ENCODE data around the gene PRSS57. TPM values are rescaled to one million over a fixed set of nuclear protein-coding genes. Genes with fewer than 3 reads are reported as not detected.

PRSS57 gene
- total and polyA plus RNA-seq, 2 of the 4 experiments (the other 2 are of a cell fraction) = not detected

DNA sequence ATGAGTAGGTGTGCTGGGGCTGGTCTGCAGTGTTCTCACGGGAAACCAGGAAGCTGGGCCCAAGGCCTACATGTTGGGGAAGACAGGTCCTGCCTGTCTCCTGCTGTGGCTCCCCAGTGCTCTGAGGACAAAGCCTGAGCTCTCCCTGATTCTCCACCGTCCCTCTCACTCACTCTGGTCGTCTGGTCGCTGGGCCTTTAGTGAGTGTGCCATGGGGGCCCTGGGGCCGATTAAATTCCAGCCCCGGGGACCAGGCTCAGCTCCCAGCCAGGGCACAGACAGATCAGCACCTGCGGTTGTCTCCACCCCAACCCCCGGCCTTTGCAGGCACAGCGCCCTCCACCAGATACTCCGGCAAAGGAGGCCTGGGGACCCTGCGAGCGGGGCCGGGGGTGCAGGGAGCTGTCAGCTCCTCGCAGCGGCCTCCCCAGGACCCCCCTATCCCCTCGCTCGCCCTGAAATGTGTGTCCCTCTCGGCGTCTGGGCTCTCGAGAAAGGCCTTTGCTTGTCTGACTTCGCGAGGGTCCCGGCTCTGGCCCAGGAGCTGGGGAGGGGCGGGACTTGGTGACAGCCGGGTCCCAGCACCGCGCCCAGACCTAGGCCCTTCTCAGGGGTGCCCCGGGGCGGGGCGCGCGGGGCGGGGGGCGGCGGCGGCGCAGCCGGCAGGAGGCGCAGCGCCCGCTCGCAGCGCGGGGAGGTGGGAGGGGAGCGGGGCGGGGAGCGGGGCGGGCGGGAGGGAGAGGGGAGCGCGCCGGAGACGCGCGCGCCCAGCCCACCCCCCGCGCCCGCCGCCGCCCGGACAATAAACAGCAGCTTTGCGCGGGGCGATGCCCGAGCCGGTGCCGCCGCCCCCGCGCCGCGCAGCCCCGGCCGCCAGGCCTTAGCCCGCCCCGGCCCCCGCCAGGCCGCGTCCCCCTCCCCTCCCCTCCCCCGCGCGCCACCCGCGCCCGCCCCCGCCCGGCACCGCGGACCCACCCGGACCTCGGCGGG is 13.2 kb upstream of the PRSS57 start, which contains the start of gene PALM:
Gene PALM (plus strand): TSS at position 782 of the 990 bp plus-strand sequence. CDS start 212 bp downstream, outside the sequence.
- in situ Hi-C loops (cut with MboI; ENCODE audit: low sequenced_read_pairs) (no loop called here), intact Hi-C loops (cut with micrococcal nuclease) (no loop called here), dilution Hi-C loops (cut with HindIII; ENCODE audit: low sequenced_read_pairs, unreplicated experiment) (no loop called here)
- TF ChIP-seq FOS (IDR thresholded peaks at IDR 0.05; ENCODE audit: low read depth, low read length) (no peak), MXI1 (IDR thresholded peaks at IDR 0.05; ENCODE audit: borderline replicate concordance, low read depth, low read length) (no peak), RAD21 (IDR thresholded peaks at IDR 0.05; ENCODE audit: low read length) (no peak), CTCF (conservative IDR thresholded peaks at IDR 0.05; ENCODE audit: low read depth, low read length) (no peak), RFX5 (IDR thresholded peaks at IDR 0.05; ENCODE audit: low read depth, low read length) (no peak), RCOR1 (IDR thresholded peaks at IDR 0.05; ENCODE audit: insufficient replicate concordance, low read length) (no peak), CHD1 (IDR thresholded peaks at IDR 0.05; ENCODE audit: low read depth, low read length) (no peak), MAZ (IDR thresholded peaks at IDR 0.05; ENCODE audit: borderline replicate concordance, low read depth, low read length) (no peak)
- no peaks in the 10 kb centered on the region for H3K36me3 ChIP-seq (ENCODE audit: control insufficient read depth, insufficient read depth, low read length)
- H3K4ac ChIP-seq (ENCODE audit: low read depth, low read length) = peak within 1 kb of the TSS; percentile 50; the same call in 1 of the 2 replicates
- ATAC-seq (ENCODE audit: low read depth) (peak; percentile 75), DNase-seq (no peak)
- H3K9me3 ChIP-seq (ENCODE audit: control insufficient read depth, insufficient read depth, low read length) = no peaks in the 10 kb centered on the region
- no peak within 1 kb of the TSS for H2BK15ac ChIP-seq (ENCODE audit: low read depth, low read length)
- H3K27me3 ChIP-seq (ENCODE audit: control insufficient read depth, insufficient read depth, low read length) = no peaks in the 10 kb centered on the region; the same call in 1 of the 2 replicates
- peak within 1 kb of the TSS; percentile 68 for H3K4me2 ChIP-seq (ENCODE audit: low read depth, low read length)
- no peak within 1 kb of the TSS for H3K56ac ChIP-seq (ENCODE audit: extremely low read depth, insufficient read depth, low read length)
- no peaks in the 10 kb centered on the region for H3K79me1 ChIP-seq (ENCODE audit: low read depth in 1 of 2, low read length in 2 of 2)
- H3K4me1 ChIP-seq (ENCODE audit: control insufficient read depth, insufficient read depth, low read length) = peaks cover 10% of the 10 kb centered on the region; the same call in 1 of the 2 replicates
- peak within 1 kb of the TSS; percentile 50; the same call in 1 of the 2 replicates for H4K5ac ChIP-seq (ENCODE audit: low read depth, low read length)
- POLR2A ChIA-PET (ENCODE audit: unreplicated experiment) = no interaction called here
- H2AK9ac ChIP-seq (replicated peaks; ENCODE audit: low read depth, low read length, poor library complexity) = peak within 1 kb of the TSS; percentile 65
- 0 out of 2 replicates have a peak within 1 kb of the TSS, but pooled peaks have one; percentile 1 for H2BK120ac ChIP-seq (ENCODE audit: low read depth, low read length)
- CTCF ChIA-PET = no interaction called here
- peak within 1 kb of the TSS; percentile 84 for H2AFZ ChIP-seq (replicated peaks; ENCODE audit: low read length, poor library complexity)
- H2BK20ac ChIP-seq (ENCODE audit: low read depth, low read length) = no peak within 1 kb of the TSS
- H4K91ac ChIP-seq (ENCODE audit: insufficient read depth, low read depth, low read length) = no peak within 1 kb of the TSS
- no peak within 1 kb of the TSS for H2BK5ac ChIP-seq (ENCODE audit: low read depth, low read length, poor library complexity, severe bottlenecking)
- H3K23ac ChIP-seq (ENCODE audit: low read depth, low read length) = no peak within 1 kb of the TSS
- H2AK5ac ChIP-seq (ENCODE audit: low read depth, low read length) = no peak within 1 kb of the TSS
- no peaks in the 10 kb centered on the region; the same call in 1 of the 2 replicates for H4K20me1 ChIP-seq (ENCODE audit: insufficient read depth, low read length)
- H3K14ac ChIP-seq (replicated peaks; ENCODE audit: low read depth, low read length) = no peak within 1 kb of the TSS
- peak within 1 kb of the TSS; percentile 70 for H3K9ac ChIP-seq (ENCODE audit: low read depth, low read length)
- BruUV-seq (replicated peaks) = no TSS peak
- peak within 1 kb of the TSS in 1 of 2 experiments; percentile 33; a peak in 1 of 4 replicates for H4K8ac ChIP-seq (ENCODE audit: low read depth in 2 of 2, low read length in 2 of 2)
- no peaks in the 10 kb centered on the region for H3K9me1 ChIP-seq (ENCODE audit: insufficient read depth, low read length)
- peak within 1 kb of the TSS; percentile 95 for H3K4me3 ChIP-seq (ENCODE audit: insufficient read depth, low read depth, low read length)
- H3K27ac ChIP-seq (ENCODE audit: insufficient read depth, low read length) = peak within 1 kb of the TSS; percentile 52; the same call in 1 of the 2 replicates
- H3K18ac ChIP-seq (ENCODE audit: low read depth, low read length) = no peak within 1 kb of the TSS
- WGBS, 2 experiments (ENCODE audit: extremely low coverage in 2 of 2, insufficient read length in 1 of 2) = 36% methylated on average over 10 of the region's 93 CpGs; no CpG with 5 or more reads in 1 of the 2 experiments

Data from IMR-90 (cell line).